Natural killer cell (primary cell): ENCODE results near the gene ANKRD13D. TPM values are rescaled to one million over a fixed set of nuclear protein-coding genes. Genes with fewer than 3 reads are reported as not detected.

Experiments
- ATAC-seq, 3 donors: fragments of 150-1000 bp in 2 of 3; fragments of 200-7000 bp in 1 of 3; cut with Tn5 transposase; 1 replicate in 1 of 3; 2 replicates in 2 of 3; pipeline ENCODE4 v1.10.0; 2021; ENCODE audit warnings: mild to moderate bottlenecking in 2 of 3, moderate library complexity in 2 of 3
- DNase-seq, 2 donors: peaks; one replicate each; pipeline versions ENCODE4 v3.0.0 to v3.0.0-alpha.2; 2013 to 2021; ENCODE audit warnings: mixed read lengths in 1 of 2
- H3K27ac ChIP-seq: one replicate; pipeline ENCODE4 v1.5.1; 2013; ENCODE audit warnings: mild to moderate bottlenecking, low read length
- H3K27me3 ChIP-seq: one replicate; pipeline ENCODE4 v1.6.1; 2013; ENCODE audit warnings: low read length; ENCODE audit not compliant: control insufficient read depth, insufficient read depth
- H3K36me3 ChIP-seq: one replicate; pipeline ENCODE4 v1.6.1; 2013; ENCODE audit warnings: low read length; ENCODE audit not compliant: control insufficient read depth, insufficient read depth
- H3K4me1 ChIP-seq: one replicate; pipeline ENCODE4 v1.6.1; 2013; ENCODE audit warnings: low read length; ENCODE audit not compliant: control insufficient read depth, insufficient read depth
- H3K4me3 ChIP-seq: one replicate; pipeline ENCODE4 v1.5.1; 2013; ENCODE audit warnings: low read length
- H3K9me3 ChIP-seq: one replicate; pipeline ENCODE4 v1.6.1; 2013; ENCODE audit warnings: low read length; ENCODE audit not compliant: control insufficient read depth, insufficient read depth
- H3K27ac Mint-ChIP-seq, 2 donors: one replicate each; pipeline ENCODE4 v1.8.0; 2022; ENCODE audit warnings: mild to moderate bottlenecking in 2 of 2, mixed read lengths in 2 of 2, moderate library complexity in 1 of 2
- H3K27me3 Mint-ChIP-seq, 2 donors: one replicate each; pipeline ENCODE4 v1.8.0; 2022; ENCODE audit warnings: low read depth in 2 of 2, mixed read lengths in 2 of 2
- H3K36me3 Mint-ChIP-seq: one replicate; pipeline ENCODE4 v1.8.0; 2022; ENCODE audit warnings: mixed read lengths
- H3K4me1 Mint-ChIP-seq, 2 donors: one replicate each; pipeline ENCODE4 v1.8.0; 2022; ENCODE audit warnings: mixed read lengths in 2 of 2
- H3K4me3 Mint-ChIP-seq: one replicate; pipeline ENCODE4 v1.8.0; 2022; ENCODE audit warnings: mild to moderate bottlenecking, moderate library complexity, mixed read lengths
- H3K9me3 Mint-ChIP-seq, 2 donors: one replicate each; pipeline ENCODE4 v1.8.0; 2022; ENCODE audit warnings: mixed read lengths in 2 of 2
- CTCF ChIP-seq: fragments of 200-600 bp; IDR thresholded peaks from one replicate; pipeline ENCODE4 v1.8.0; 2022; ENCODE audit warnings: antibody characterized with exemption
- WGBS: methylation state at CpG from one replicate; pipeline ENCODE4 v1.1.7; 2013; ENCODE audit warnings: missing lambda C conversion rate; ENCODE audit not compliant: insufficient coverage; 5-methylcytosine and 5-hydroxymethylcytosine counted together
- intact Hi-C: fragments of 100-400 bp; cut with micrococcal nuclease; formaldehyde crosslinking; loops from one replicate; pipeline ENCODE4 v1.14.2; 2022
- total RNA-seq, 4 donors: library from RNA; stranded (reverse); fragments of 120-200 nt in 1 of 4; gene quantifications; one replicate each; pipeline versions ENCODE4 v1.2.3 to v1.2.4, GENCODE V29; 2013 to 2022

ANKRD13D gene
- total RNA-seq, 3 donors from 2014 or later (not counting 1 experiment from before 2014, with no cell fraction given) = 212 to 316 (median 231) TPM

- Histone ChIP-seq H3K4me1 (peaks cover 35% of the 10 kb centered on the region), H3K27ac (peak overlapping the region; percentile 95), H3K4me3 (no peak overlapping the region), H3K36me3 (peaks cover 47% of the 10 kb centered on the region), H3K27me3 (no peaks in the 10 kb centered on the region), H3K9me3 (no peaks in the 10 kb centered on the region)
- WGBS = 82% methylated on average over 1 of the region's 1 CpG
- DNase-seq = no peak
- no peak for TF ChIP-seq CTCF
- Mint-ChIP-seq H3K36me3 (peaks cover 23% of the 10 kb centered on the region), H3K4me3 (peak overlapping the region; percentile 98), H3K4me1 (peaks cover 55 to 70% of the 10 kb centered on the region in 2 donors), H3K9me3 (no peaks in the 10 kb centered on the region), H3K27me3 (no peaks in the 10 kb centered on the region), H3K27ac (peak overlapping the region; percentile 100)
- ATAC-seq = no peak
- intact Hi-C loops = no loop called here
These were observed 46.6 kb upstream of the ANKRD13D start for GRCh38 chr11:67242548-67242947.

GRCh38 chr11:67243051-67243450, 46.1 kb upstream of the ANKRD13D start:
- WGBS = 71% methylated on average over 1 of the region's 2 CpGs
- H3K36me3 ChIP-seq = peaks cover 52% of the 10 kb centered on the region
- peaks cover 35% of the 10 kb centered on the region for H3K4me1 ChIP-seq
- no peak overlapping the region for H3K27ac ChIP-seq
- H3K4me1 Mint-ChIP-seq = peaks cover 55 to 70% of the 10 kb centered on the region in 2 donors
- no peaks in the 10 kb centered on the region for H3K27me3 ChIP-seq
- no peak for DNase-seq
- H3K9me3 Mint-ChIP-seq = no peaks in the 10 kb centered on the region
- intact Hi-C loops = no loop called here
- no peak for ATAC-seq
- peak overlapping the region; percentile 100 for H3K27ac Mint-ChIP-seq
- no peaks in the 10 kb centered on the region for H3K27me3 Mint-ChIP-seq
- no peaks in the 10 kb centered on the region for H3K9me3 ChIP-seq
- peak overlapping the region; percentile 98 for H3K4me3 Mint-ChIP-seq
- H3K36me3 Mint-ChIP-seq = peaks cover 23% of the 10 kb centered on the region
- H3K4me3 ChIP-seq = no peak overlapping the region
- no peak for TF ChIP-seq CTCF

DNA sequence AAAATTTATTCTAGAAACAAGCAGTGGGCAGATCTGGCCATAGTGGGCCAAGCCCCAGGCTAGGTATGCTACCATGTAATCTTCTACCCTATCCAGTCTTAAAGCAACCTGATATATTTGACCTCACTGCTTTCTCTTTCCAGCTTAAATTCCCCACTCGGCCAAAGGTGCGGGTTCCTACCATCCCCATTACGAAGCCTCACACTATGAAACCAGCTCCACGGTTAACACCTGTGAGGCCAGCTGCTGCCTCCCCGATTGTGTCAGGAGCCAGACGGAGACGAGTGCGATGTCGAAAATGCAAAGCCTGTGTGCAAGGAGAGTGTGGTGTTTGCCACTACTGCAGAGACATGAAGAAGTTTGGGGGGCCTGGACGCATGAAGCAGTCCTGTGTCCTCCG, 44.1 kb upstream of the ANKRD13D start:
- no peaks in the 10 kb centered on the region for H3K27me3 ChIP-seq
- Mint-ChIP-seq H3K9me3 (no peaks in the 10 kb centered on the region), H3K27ac (peak overlapping the region; percentile 63 to 100), H3K4me1 (peaks cover 47 to 55% of the 10 kb centered on the region in 2 donors), H3K36me3 (peaks cover 31% of the 10 kb centered on the region), H3K27me3 (no peaks in the 10 kb centered on the region), H3K4me3 (no peak overlapping the region)
- 95% methylated on average over 11 of the region's 11 CpGs for WGBS
- peaks cover 24% of the 10 kb centered on the region for H3K4me1 ChIP-seq
- no peak for ATAC-seq
- intact Hi-C loops = no loop called here
- H3K4me3 ChIP-seq = no peak overlapping the region
- DNase-seq = no peak
- H3K9me3 ChIP-seq = no peaks in the 10 kb centered on the region
- H3K36me3 ChIP-seq = peaks cover 72% of the 10 kb centered on the region
- no peak for TF ChIP-seq CTCF
- no peak overlapping the region for H3K27ac ChIP-seq

- H3K4me1 ChIP-seq = peaks cover 7% of the 10 kb centered on the region
- no peak overlapping the region for H3K27ac ChIP-seq
- WGBS = 91% methylated on average over 5 of the region's 5 CpGs
- Mint-ChIP-seq H3K4me3 (no peak overlapping the region), H3K36me3 (peaks cover 34% of the 10 kb centered on the region), H3K27ac (peak overlapping the region in 1 of 2 donors; percentile 43), H3K27me3 (no peaks in the 10 kb centered on the region), H3K9me3 (no peaks in the 10 kb centered on the region), H3K4me1 (peaks cover 31 to 38% of the 10 kb centered on the region in 2 donors)
- H3K27me3 ChIP-seq = no peaks in the 10 kb centered on the region
- ATAC-seq = no peak
- no peak overlapping the region for H3K4me3 ChIP-seq
- no peak for TF ChIP-seq CTCF
- DNase-seq = no peak
- no peaks in the 10 kb centered on the region for H3K9me3 ChIP-seq
- peaks cover 95% of the 10 kb centered on the region for H3K36me3 ChIP-seq
- intact Hi-C loops = no loop called here
These were observed 41.1 kb upstream of the ANKRD13D start for GRCh38 chr11:67247946-67248550.
